SK-N-SH treated with all-trans-retinoic acid at 6 μM for 48 hours (cell line): ENCODE results near the gene ARHGAP25.

Experiments used
- ATAC-seq: fragments of 200-7000 bp; cut with Tn5 transposase; 3 replicates; pipeline ENCODE4 v1.9.1; 2020; ENCODE audit warnings: mild to moderate bottlenecking, moderate library complexity
- ARNTL ChIP-seq: fragments of 450-650 bp; formaldehyde crosslinking; IDR thresholded peaks from 2 replicates; pipeline ENCODE4 v1.5.0; 2020; ENCODE audit warnings: low read depth, mild to moderate bottlenecking, moderate library complexity, borderline replicate concordance
- BACH2 ChIP-seq: fragments of 250-450 bp; sonication (Bioruptor Pico); IDR thresholded peaks from 2 replicates; pipeline ENCODE4 v1.9.0; 2021; ENCODE audit warnings: mild to moderate bottlenecking, borderline replicate concordance
- CREB5 ChIP-seq: fragments of 250-450 bp; sonication (Bioruptor Pico); IDR thresholded peaks from 2 replicates; pipeline ENCODE4 v1.5.1; 2020; ENCODE audit warnings: low read depth, mild to moderate bottlenecking, moderate library complexity
- CSDC2 ChIP-seq: fragments of 250-450 bp; sonication (Bioruptor Pico); IDR thresholded peaks from 2 replicates; pipeline ENCODE4 v1.5.0; 2020; ENCODE audit warnings: mild to moderate bottlenecking, moderate library complexity
- CSRNP3 ChIP-seq: fragments of 250-450 bp; sonication (Bioruptor Pico); IDR thresholded peaks from 2 replicates; pipeline ENCODE4 v1.5.1; 2021; ENCODE audit warnings: mild to moderate bottlenecking, moderate library complexity
- ESRRG ChIP-seq: fragments of 250-450 bp; sonication (Bioruptor Pico); IDR thresholded peaks from 2 replicates; pipeline ENCODE4 v1.6.1; 2021; ENCODE audit warnings: mild to moderate bottlenecking
- GLIS3 ChIP-seq: fragments of 250-450 bp; sonication (Bioruptor Pico); IDR thresholded peaks from 2 replicates; pipeline ENCODE4 v1.5.0; 2020; ENCODE audit warnings: mild to moderate bottlenecking, moderate library complexity
- ISL1 ChIP-seq: fragments of 250-450 bp; sonication (Bioruptor Pico); IDR thresholded peaks from 2 replicates; pipeline ENCODE4 v2.1.2; 2022; ENCODE audit warnings: mild to moderate bottlenecking, moderate library complexity
- OSR1 ChIP-seq: fragments of 250-450 bp; sonication (Bioruptor Pico); IDR thresholded peaks from 2 replicates; pipeline ENCODE4 v1.8.0; 2022; ENCODE audit warnings: moderate library complexity, mild to moderate bottlenecking, inconsistent platforms
- POU6F1 ChIP-seq: fragments of 250-450 bp; sonication (Bioruptor Pico); IDR thresholded peaks from 2 replicates; pipeline ENCODE4 v1.8.0; 2021; ENCODE audit warnings: low read depth, mild to moderate bottlenecking, moderate library complexity, borderline replicate concordance
- RARB ChIP-seq: fragments of 250-450 bp; sonication (Bioruptor Pico); IDR thresholded peaks from 2 replicates; pipeline ENCODE4 v1.8.0; 2021; ENCODE audit warnings: mild to moderate bottlenecking, moderate library complexity
- TCF4 ChIP-seq: fragments of 250-450 bp; sonication (Bioruptor Pico); IDR thresholded peaks from 2 replicates; pipeline ENCODE4 v1.8.0; 2021; ENCODE audit warnings: mild to moderate bottlenecking, moderate library complexity, borderline replicate concordance
- TOX ChIP-seq: fragments of 250-450 bp; sonication (Bioruptor Pico); IDR thresholded peaks from 2 replicates; pipeline ENCODE4 v1.8.0; 2021; ENCODE audit warnings: mild to moderate bottlenecking, moderate library complexity, borderline replicate concordance
- TSHZ2 ChIP-seq: fragments of 250-450 bp; sonication (Bioruptor Pico); IDR thresholded peaks from 2 replicates; pipeline ENCODE4 v1.5.0; 2020; ENCODE audit warnings: mild to moderate bottlenecking, moderate library complexity
- ZC3H10 ChIP-seq: fragments of 250-450 bp; sonication (Bioruptor Pico); IDR thresholded peaks from 2 replicates; pipeline ENCODE4 v1.5.1; 2021; ENCODE audit warnings: mild to moderate bottlenecking, moderate library complexity
- ZFP3 ChIP-seq: fragments of 250-450 bp; sonication (Bioruptor Pico); IDR thresholded peaks from 2 replicates; pipeline ENCODE4 v1.5.0; 2020; ENCODE audit warnings: mild to moderate bottlenecking, moderate library complexity
- ZFP30 ChIP-seq: fragments of 450-650 bp; formaldehyde crosslinking; IDR thresholded peaks from 2 replicates; pipeline ENCODE4 v1.5.0; 2022; ENCODE audit warnings: mild to moderate bottlenecking, moderate library complexity
- ZNF565 ChIP-seq: fragments of 450-650 bp; formaldehyde crosslinking; conservative IDR thresholded peaks from 2 replicates; pipeline ENCODE4 v1.5.0; 2020; ENCODE audit warnings: low read depth, mild to moderate bottlenecking, moderate library complexity
- ZNF70 ChIP-seq: fragments of 450-650 bp; formaldehyde crosslinking; IDR thresholded peaks from 2 replicates; pipeline ENCODE4 v1.5.0; 2020; ENCODE audit warnings: mild to moderate bottlenecking, moderate library complexity
- ZNF8 ChIP-seq: fragments of 450-650 bp; formaldehyde crosslinking; IDR thresholded peaks from 2 replicates; pipeline ENCODE4 v1.5.0; 2020; ENCODE audit warnings: mild to moderate bottlenecking, moderate library complexity

The ARHGAP25 gene

GRCh38 chr2:68745006-68745405 lies 10.4 kb downstream of the ARHGAP25 start:
- TF ChIP-seq ZFP3 (CRISPR knock-in tag) (no peak), ISL1 (CRISPR knock-in tag) (no peak), ZFP30 (no peak), ZNF70 (no peak), CREB5 (no peak), TOX (no peak), ZNF565 (no peak)
- ATAC-seq, result no peak

GRCh38 chr2:68746408-68746807 lies 11.8 kb downstream of the ARHGAP25 start:
- TF ChIP-seq CSDC2 (CRISPR knock-in tag), result no peak
- TF ChIP-seq TCF4 (CRISPR knock-in tag), result no peak
- no peak for TF ChIP-seq BACH2
- TF ChIP-seq ZNF8 (CRISPR knock-in tag), result no peak
- no peak for TF ChIP-seq OSR1 (CRISPR knock-in tag)
- TF ChIP-seq, all 23 proteins: peak for 0

GRCh38 chr2:68747413-68747812 lies 12.8 kb downstream of the ARHGAP25 start:
- TF ChIP-seq CSDC2 (CRISPR knock-in tag) (no peak), GLIS3 (CRISPR knock-in tag) (no peak), OSR1 (CRISPR knock-in tag) (no peak), ZNF565 (no peak), ZC3H10 (CRISPR knock-in tag) (no peak), ZFP3 (CRISPR knock-in tag) (no peak), TOX (no peak), ESRRG (CRISPR knock-in tag) (no peak), ISL1 (CRISPR knock-in tag) (no peak), POU6F1 (CRISPR knock-in tag) (no peak)

More at GRCh38 chr2:68746408-68746807, 11.8 kb downstream of the ARHGAP25 start:
- no peak for ATAC-seq

GRCh38 chr2:68747900-68748299 lies 13.3 kb downstream of the ARHGAP25 start:
- TF ChIP-seq ZNF8 (CRISPR knock-in tag) (no peak), TSHZ2 (CRISPR knock-in tag) (no peak), ZNF70 (no peak), ZFP30 (no peak), CREB5 (no peak), ZC3H10 (CRISPR knock-in tag) (no peak), ARNTL (CRISPR knock-in tag) (no peak), GLIS3 (CRISPR knock-in tag) (no peak), CSRNP3 (CRISPR knock-in tag) (no peak), ISL1 (CRISPR knock-in tag) (no peak), OSR1 (CRISPR knock-in tag) (no peak), TCF4 (CRISPR knock-in tag) (no peak), POU6F1 (CRISPR knock-in tag) (no peak), BACH2 (no peak), ESRRG (CRISPR knock-in tag) (no peak), ZFP3 (CRISPR knock-in tag) (no peak), RARB (no peak), TOX (no peak)
- ATAC-seq, result no peak

More at GRCh38 chr2:68747413-68747812, 12.8 kb downstream of the ARHGAP25 start:
- ATAC-seq, result no peak
